ENCODE measurements around the gene SREBF2.

The SREBF2 gene

GRCh38 chr22:41856469-41856868, 23.6 kb downstream of the SREBF2 start:
- Histone ChIP-seq H3K27me3 (ENCODE audit: control insufficient read depth in 1 of 2, insufficient read depth in 1 of 2, low read length in 2 of 2) (no peaks in the 10 kb centered on the region), H4K8ac (ENCODE audit: low read length) (no peak overlapping the region), H3K4me1 (ENCODE audit: control insufficient read depth, insufficient read depth, low read depth, low read length) (peaks cover 17% of the 10 kb centered on the region), H3K9me3 (ENCODE audit: control insufficient read depth, low read length) (no peaks in the 10 kb centered on the region), H3K27ac (ENCODE audit: low read length, poor library complexity, severe bottlenecking) (no peak overlapping the region), H3K14ac (ENCODE audit: low read length in 2 of 2) (no peak overlapping the region), H2AFZ (ENCODE audit: low read depth, low read length) (no peak overlapping the region), H2AK5ac (ENCODE audit: low read length, severe bottlenecking) (no peak overlapping the region), H3K36me3 (ENCODE audit: control insufficient read depth in 1 of 2, insufficient read depth in 2 of 2, low read depth in 1 of 2, low read length in 2 of 2) (peaks cover 5% of the 10 kb centered on the region in 2 experiments), H2BK12ac (ENCODE audit: low read length in 2 of 2) (no peak overlapping the region), H3K9ac (ENCODE audit: low read length) (no peak overlapping the region), H3K79me1 (replicated peaks; ENCODE audit: low read length, poor library complexity, severe bottlenecking) (peaks cover 3% of the 10 kb centered on the region), H2BK15ac (ENCODE audit: low read depth, poor library complexity, severe bottlenecking) (no peak overlapping the region), H3K4me3 (ENCODE audit: insufficient read depth in 1 of 2, low read depth in 1 of 2, low read length in 2 of 2) (no peak overlapping the region), H3K4me2 (ENCODE audit: low read length, poor library complexity, severe bottlenecking) (no peak overlapping the region), H3K4ac (ENCODE audit: low read depth in 1 of 2, low read length in 2 of 2) (no peak overlapping the region), H4K91ac (ENCODE audit: low read length) (no peak overlapping the region), H3K23ac (ENCODE audit: low read length in 2 of 2) (no peak overlapping the region), H3K18ac (ENCODE audit: low read depth in 1 of 2, low read length in 2 of 2) (no peak overlapping the region), H2BK120ac (ENCODE audit: low read depth, low read length) (no peak overlapping the region), H2BK5ac (ENCODE audit: low read depth, low read length, poor library complexity, severe bottlenecking) (no peak overlapping the region)
- no peak for DNase-seq
- 76% methylated on average over 2 of the region's 2 CpGs for WGBS

DNA sequence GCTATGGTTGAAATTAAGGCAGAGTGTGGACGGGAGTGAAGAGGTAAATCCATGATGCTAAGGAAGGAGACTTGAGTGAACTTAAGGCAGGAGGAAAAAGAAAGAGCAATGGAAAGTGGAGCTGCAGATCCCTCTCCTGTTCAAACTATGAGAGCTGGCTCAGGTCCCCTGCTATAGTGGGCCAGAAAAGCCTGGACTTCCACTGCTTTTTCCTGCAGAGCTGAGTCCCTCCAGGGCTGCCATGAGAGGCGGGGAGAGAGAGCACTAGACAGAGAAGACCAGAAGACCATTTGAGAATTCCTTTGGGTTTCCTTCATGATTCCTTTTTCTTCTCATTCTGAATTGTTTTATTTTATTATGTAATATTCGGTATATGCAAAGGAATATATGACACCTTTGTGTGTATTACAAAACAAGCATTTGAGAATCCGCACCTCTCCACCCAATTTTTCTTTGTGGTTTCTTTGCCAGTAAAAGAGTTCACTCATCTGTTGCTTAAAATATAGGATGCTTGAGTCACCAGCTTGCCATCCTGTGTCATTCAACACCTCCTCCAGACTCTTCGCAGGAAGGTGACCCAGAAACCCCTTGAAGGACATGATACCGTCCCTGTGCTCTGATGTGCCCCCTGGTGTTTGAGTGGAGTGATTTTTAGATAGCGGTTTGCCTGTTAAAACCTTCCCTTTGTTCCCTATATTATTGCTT, 24.4 kb downstream of the SREBF2 start:
- Histone ChIP-seq H2BK5ac (ENCODE audit: low read depth, low read length, poor library complexity, severe bottlenecking) (no peak overlapping the region), H3K27me3 (ENCODE audit: control insufficient read depth in 1 of 2, insufficient read depth in 1 of 2, low read length in 2 of 2) (no peaks in the 10 kb centered on the region), H3K79me1 (replicated peaks; ENCODE audit: low read length, poor library complexity, severe bottlenecking) (peaks cover 3% of the 10 kb centered on the region), H3K4me3 (ENCODE audit: insufficient read depth in 1 of 2, low read depth in 1 of 2, low read length in 2 of 2) (no peak overlapping the region), H3K18ac (ENCODE audit: low read depth in 1 of 2, low read length in 2 of 2) (no peak overlapping the region), H3K9me3 (ENCODE audit: control insufficient read depth, low read length) (no peaks in the 10 kb centered on the region), H2AFZ (ENCODE audit: low read depth, low read length) (no peak overlapping the region), H3K27ac (ENCODE audit: low read length, poor library complexity, severe bottlenecking) (peak overlapping the region; percentile 40), H2BK12ac (ENCODE audit: low read length in 2 of 2) (no peak overlapping the region), H2AK5ac (ENCODE audit: low read length, severe bottlenecking) (peak overlapping the region; percentile 7), H2BK120ac (ENCODE audit: low read depth, low read length) (no peak overlapping the region), H3K14ac (ENCODE audit: low read length in 2 of 2) (no peak overlapping the region), H2BK15ac (ENCODE audit: low read depth, poor library complexity, severe bottlenecking) (no peak overlapping the region), H3K4me2 (ENCODE audit: low read length, poor library complexity, severe bottlenecking) (no peak overlapping the region), H3K4me1 (ENCODE audit: control insufficient read depth, insufficient read depth, low read depth, low read length) (peaks cover 18% of the 10 kb centered on the region), H4K91ac (ENCODE audit: low read length) (no peak overlapping the region), H3K4ac (ENCODE audit: low read depth in 1 of 2, low read length in 2 of 2) (no peak overlapping the region), H3K9ac (ENCODE audit: low read length) (no peak overlapping the region), H4K8ac (ENCODE audit: low read length) (no peak overlapping the region), H3K36me3 (ENCODE audit: control insufficient read depth in 1 of 2, insufficient read depth in 2 of 2, low read depth in 1 of 2, low read length in 2 of 2) (peaks cover 3 to 5% of the 10 kb centered on the region in 2 experiments), H3K23ac (ENCODE audit: low read length in 2 of 2) (no peak overlapping the region)
- peak; percentile 72 for DNase-seq
- WGBS = 78% methylated on average over 4 of the region's 7 CpGs

- H3K23ac ChIP-seq (ENCODE audit: low read length in 2 of 2) = no peak overlapping the region
- no peak overlapping the region for H2AFZ ChIP-seq (ENCODE audit: low read depth, low read length)
- no peak overlapping the region for H3K4me3 ChIP-seq (ENCODE audit: insufficient read depth in 1 of 2, low read depth in 1 of 2, low read length in 2 of 2)
- no peak overlapping the region for H3K27ac ChIP-seq (ENCODE audit: low read length, poor library complexity, severe bottlenecking)
- no peaks in the 10 kb centered on the region for H3K27me3 ChIP-seq (ENCODE audit: control insufficient read depth in 1 of 2, insufficient read depth in 1 of 2, low read length in 2 of 2)
- H3K79me1 ChIP-seq (replicated peaks; ENCODE audit: low read length, poor library complexity, severe bottlenecking) = peaks cover 4% of the 10 kb centered on the region
- H3K4ac ChIP-seq (ENCODE audit: low read depth in 1 of 2, low read length in 2 of 2) = no peak overlapping the region
- H3K18ac ChIP-seq (ENCODE audit: low read depth in 1 of 2, low read length in 2 of 2) = no peak overlapping the region
- no peak overlapping the region for H2BK15ac ChIP-seq (ENCODE audit: low read depth, poor library complexity, severe bottlenecking)
- no peak overlapping the region for H2BK5ac ChIP-seq (ENCODE audit: low read depth, low read length, poor library complexity, severe bottlenecking)
- H2AK5ac ChIP-seq (ENCODE audit: low read length, severe bottlenecking) = no peak overlapping the region
- H3K4me2 ChIP-seq (ENCODE audit: low read length, poor library complexity, severe bottlenecking) = no peak overlapping the region
- no peak overlapping the region for H2BK12ac ChIP-seq (ENCODE audit: low read length in 2 of 2)
- H3K36me3 ChIP-seq (ENCODE audit: control insufficient read depth in 1 of 2, insufficient read depth in 2 of 2, low read depth in 1 of 2, low read length in 2 of 2) = peaks cover 3 to 5% of the 10 kb centered on the region in 2 experiments
- no peak for DNase-seq
- no peaks in the 10 kb centered on the region for H3K9me3 ChIP-seq (ENCODE audit: control insufficient read depth, low read length)
- H3K14ac ChIP-seq (ENCODE audit: low read length in 2 of 2) = no peak overlapping the region
- H4K8ac ChIP-seq (ENCODE audit: low read length) = no peak overlapping the region
- H4K91ac ChIP-seq (ENCODE audit: low read length) = no peak overlapping the region
- no peak overlapping the region for H2BK120ac ChIP-seq (ENCODE audit: low read depth, low read length)
- no peak overlapping the region for H3K9ac ChIP-seq (ENCODE audit: low read length)
- peaks cover 22% of the 10 kb centered on the region for H3K4me1 ChIP-seq (ENCODE audit: control insufficient read depth, insufficient read depth, low read depth, low read length)
Observed at GRCh38 chr22:41857860-41858199, 24.9 kb downstream of the SREBF2 start.

- Histone ChIP-seq H3K27me3 (ENCODE audit: control insufficient read depth in 1 of 2, insufficient read depth in 1 of 2, low read length in 2 of 2) (no peaks in the 10 kb centered on the region), H3K27ac (ENCODE audit: low read length, poor library complexity, severe bottlenecking) (peak overlapping the region; percentile 85), H3K4me1 (ENCODE audit: control insufficient read depth, insufficient read depth, low read depth, low read length) (peaks cover 25% of the 10 kb centered on the region), H3K36me3 (ENCODE audit: control insufficient read depth in 1 of 2, insufficient read depth in 2 of 2, low read depth in 1 of 2, low read length in 2 of 2) (peaks cover 8 to 10% of the 10 kb centered on the region in 2 experiments), H2BK120ac (ENCODE audit: low read depth, low read length) (no peak overlapping the region), H2BK12ac (ENCODE audit: low read length in 2 of 2) (no peak overlapping the region), H3K18ac (ENCODE audit: low read depth in 1 of 2, low read length in 2 of 2) (peak overlapping the region; percentile 2 to 13), H3K23ac (ENCODE audit: low read length in 2 of 2) (no peak overlapping the region), H3K14ac (ENCODE audit: low read length in 2 of 2) (no peak overlapping the region), H3K4ac (ENCODE audit: low read depth in 1 of 2, low read length in 2 of 2) (no peak overlapping the region), H4K8ac (ENCODE audit: low read length) (no peak overlapping the region), H2BK15ac (ENCODE audit: low read depth, poor library complexity, severe bottlenecking) (no peak overlapping the region), H3K79me1 (replicated peaks; ENCODE audit: low read length, poor library complexity, severe bottlenecking) (peaks cover 17% of the 10 kb centered on the region), H2AK5ac (ENCODE audit: low read length, severe bottlenecking) (peak overlapping the region; percentile 72), H2BK5ac (ENCODE audit: low read depth, low read length, poor library complexity, severe bottlenecking) (peak overlapping the region; percentile 75), H4K91ac (ENCODE audit: low read length) (no peak overlapping the region), H3K4me2 (ENCODE audit: low read length, poor library complexity, severe bottlenecking) (no peak overlapping the region), H2AFZ (ENCODE audit: low read depth, low read length) (no peak overlapping the region), H3K9ac (ENCODE audit: low read length) (peak overlapping the region; percentile 68), H3K4me3 (ENCODE audit: insufficient read depth in 1 of 2, low read depth in 1 of 2, low read length in 2 of 2) (peak overlapping the region in 1 of 2 experiments; percentile 11), H3K9me3 (ENCODE audit: control insufficient read depth, low read length) (no peaks in the 10 kb centered on the region)
- 48% methylated on average over 3 of the region's 4 CpGs for WGBS
- no peak for DNase-seq
Observed at GRCh38 chr22:41862160-41862529, 29.2 kb downstream of the SREBF2 start.

All from mesenchymal stem cell (in vitro differentiated cells and primary cell).